ENCODE measurements around the gene SCNN1A.

Gene SCNN1A

DNA sequence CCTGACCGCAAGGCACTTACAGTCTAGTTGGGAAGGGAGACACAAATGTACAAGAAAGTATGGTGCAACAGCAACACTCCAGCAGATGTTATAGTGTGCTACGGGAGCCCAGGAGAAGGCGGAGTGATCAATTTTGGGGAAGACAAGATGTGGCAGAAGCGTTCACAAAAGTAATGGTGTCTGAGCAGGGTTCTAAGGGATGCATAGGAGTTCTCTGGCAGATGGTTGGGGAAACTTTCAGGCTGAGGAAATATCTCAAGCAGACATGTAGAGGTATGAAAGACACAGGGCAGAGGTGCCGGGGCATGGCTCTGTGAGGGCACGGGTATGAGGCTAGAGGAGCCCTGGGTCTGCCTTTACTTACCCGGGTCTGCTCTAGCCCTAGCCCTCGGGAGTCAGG, 28.4 kb downstream of the SCNN1A start:
- TF ChIP-seq FOXP2 (optimal IDR thresholded peaks at IDR 0.05; ENCODE audit: borderline replicate concordance, extremely low read depth, extremely low read length, insufficient read depth): no peak
- TF ChIP-seq, protein P1, sequence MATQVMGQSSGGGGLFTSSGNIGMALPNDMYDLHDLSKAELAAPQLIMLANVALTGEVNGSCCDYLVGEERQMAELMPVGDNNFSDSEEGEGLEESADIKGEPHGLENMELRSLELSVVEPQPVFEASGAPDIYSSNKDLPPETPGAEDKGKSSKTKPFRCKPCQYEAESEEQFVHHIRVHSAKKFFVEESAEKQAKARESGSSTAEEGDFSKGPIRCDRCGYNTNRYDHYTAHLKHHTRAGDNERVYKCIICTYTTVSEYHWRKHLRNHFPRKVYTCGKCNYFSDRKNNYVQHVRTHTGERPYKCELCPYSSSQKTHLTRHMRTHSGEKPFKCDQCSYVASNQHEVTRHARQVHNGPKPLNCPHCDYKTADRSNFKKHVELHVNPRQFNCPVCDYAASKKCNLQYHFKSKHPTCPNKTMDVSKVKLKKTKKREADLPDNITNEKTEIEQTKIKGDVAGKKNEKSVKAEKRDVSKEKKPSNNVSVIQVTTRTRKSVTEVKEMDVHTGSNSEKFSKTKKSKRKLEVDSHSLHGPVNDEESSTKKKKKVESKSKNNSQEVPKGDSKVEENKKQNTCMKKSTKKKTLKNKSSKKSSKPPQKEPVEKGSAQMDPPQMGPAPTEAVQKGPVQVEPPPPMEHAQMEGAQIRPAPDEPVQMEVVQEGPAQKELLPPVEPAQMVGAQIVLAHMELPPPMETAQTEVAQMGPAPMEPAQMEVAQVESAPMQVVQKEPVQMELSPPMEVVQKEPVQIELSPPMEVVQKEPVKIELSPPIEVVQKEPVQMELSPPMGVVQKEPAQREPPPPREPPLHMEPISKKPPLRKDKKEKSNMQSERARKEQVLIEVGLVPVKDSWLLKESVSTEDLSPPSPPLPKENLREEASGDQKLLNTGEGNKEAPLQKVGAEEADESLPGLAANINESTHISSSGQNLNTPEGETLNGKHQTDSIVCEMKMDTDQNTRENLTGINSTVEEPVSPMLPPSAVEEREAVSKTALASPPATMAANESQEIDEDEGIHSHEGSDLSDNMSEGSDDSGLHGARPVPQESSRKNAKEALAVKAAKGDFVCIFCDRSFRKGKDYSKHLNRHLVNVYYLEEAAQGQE (IDR thresholded peaks at IDR 0.05; ENCODE audit: insufficient read depth in 1 of 2, low read depth in 2 of 2, low read length in 2 of 2): no peak

DNA sequence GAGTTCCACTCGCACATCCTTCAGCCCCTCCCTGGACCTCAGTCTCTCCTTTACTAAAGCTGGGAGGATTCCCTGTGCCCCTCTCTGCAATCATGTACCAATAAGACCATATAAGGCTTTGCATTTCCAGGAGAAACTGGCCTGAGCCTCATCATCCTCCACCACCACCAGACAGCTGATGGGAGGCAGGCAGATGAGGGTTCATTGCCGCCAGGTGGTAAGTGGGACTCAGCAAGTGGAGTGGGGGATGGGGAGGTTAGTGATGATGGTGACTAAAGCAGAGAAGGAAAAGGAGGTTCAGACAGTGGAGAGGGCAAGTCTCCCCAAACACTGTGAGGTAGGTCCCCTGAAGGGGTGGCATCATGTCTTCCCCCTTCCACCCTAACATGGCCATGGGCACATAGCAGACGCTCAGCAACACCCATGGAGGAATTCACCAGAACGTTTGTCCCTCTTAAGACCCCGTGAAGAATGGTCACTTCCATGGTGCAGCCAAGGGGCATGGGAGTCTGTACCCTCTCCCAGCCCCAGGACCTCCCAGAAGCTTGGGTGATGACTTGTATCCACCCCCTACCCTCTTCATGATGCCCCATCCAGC, 29.0 kb downstream of the SCNN1A start:
- TF ChIP-seq SIN3A (IDR thresholded peaks at IDR 0.05; ENCODE audit: borderline replicate concordance, insufficient read depth, low read length) (no peak), FOXP2 (optimal IDR thresholded peaks at IDR 0.05; ENCODE audit: borderline replicate concordance, extremely low read depth, extremely low read length, insufficient read depth) (no peak), POLR2AphosphoS5 (IDR thresholded peaks at IDR 0.05; ENCODE audit: low read depth, low read length) (no peak), TAF1 (IDR thresholded peaks at IDR 0.05; ENCODE audit: borderline replicate concordance, insufficient read depth, low read length) (no peak)
- TF ChIP-seq, protein P1 (IDR thresholded peaks at IDR 0.05; ENCODE audit: insufficient read depth in 1 of 2, low read depth in 2 of 2, low read length in 2 of 2): no peak

DNA sequence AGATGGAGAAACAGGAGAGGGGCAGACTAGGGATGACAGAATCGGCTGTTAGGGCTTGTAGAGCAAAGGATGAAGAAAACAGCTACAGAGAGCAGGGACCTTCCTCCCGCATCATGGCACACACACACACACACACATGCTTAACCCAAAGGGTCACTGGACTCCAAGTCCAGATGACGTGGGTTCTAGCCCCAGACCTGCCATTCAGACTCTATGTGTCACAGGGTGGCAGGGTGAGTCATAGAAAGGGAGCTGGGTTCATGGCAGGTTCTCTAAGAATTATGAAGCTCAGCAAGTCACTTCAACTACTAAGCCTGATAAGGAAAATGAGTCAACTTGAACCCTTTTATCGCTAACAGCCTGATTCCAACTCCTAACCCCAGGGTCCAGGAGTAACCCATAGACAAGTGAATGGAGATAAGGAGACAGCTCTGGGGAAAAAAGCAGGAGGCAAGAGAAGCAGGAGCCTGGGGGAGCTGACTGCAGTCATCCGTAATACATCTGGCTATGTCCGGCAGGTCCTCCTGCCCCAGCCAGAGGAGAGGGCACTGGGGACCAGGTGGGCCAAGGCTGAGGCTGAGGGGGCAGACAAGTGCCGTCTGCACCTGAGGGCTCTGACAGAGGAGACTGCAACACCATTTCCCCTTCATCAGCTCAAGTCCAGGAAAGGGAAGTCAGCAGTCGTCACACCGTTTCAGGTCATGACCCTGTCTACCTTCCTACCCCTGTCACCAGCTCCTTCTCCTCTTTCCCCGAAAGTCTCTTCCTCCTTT, 29.9 kb downstream of the SCNN1A start:
- no peak for TF ChIP-seq SIN3A (IDR thresholded peaks at IDR 0.05; ENCODE audit: borderline replicate concordance, insufficient read depth, low read length)
- no peak for TF ChIP-seq FOXP2 (optimal IDR thresholded peaks at IDR 0.05; ENCODE audit: borderline replicate concordance, extremely low read depth, extremely low read length, insufficient read depth)
- no peak for TF ChIP-seq POLR2AphosphoS5 (IDR thresholded peaks at IDR 0.05; ENCODE audit: low read depth, low read length)
- TF ChIP-seq, protein P1 (IDR thresholded peaks at IDR 0.05; ENCODE audit: insufficient read depth in 1 of 2, low read depth in 2 of 2, low read length in 2 of 2): no peak
- TF ChIP-seq TAF1 (IDR thresholded peaks at IDR 0.05; ENCODE audit: borderline replicate concordance, insufficient read depth, low read length): no peak

DNA sequence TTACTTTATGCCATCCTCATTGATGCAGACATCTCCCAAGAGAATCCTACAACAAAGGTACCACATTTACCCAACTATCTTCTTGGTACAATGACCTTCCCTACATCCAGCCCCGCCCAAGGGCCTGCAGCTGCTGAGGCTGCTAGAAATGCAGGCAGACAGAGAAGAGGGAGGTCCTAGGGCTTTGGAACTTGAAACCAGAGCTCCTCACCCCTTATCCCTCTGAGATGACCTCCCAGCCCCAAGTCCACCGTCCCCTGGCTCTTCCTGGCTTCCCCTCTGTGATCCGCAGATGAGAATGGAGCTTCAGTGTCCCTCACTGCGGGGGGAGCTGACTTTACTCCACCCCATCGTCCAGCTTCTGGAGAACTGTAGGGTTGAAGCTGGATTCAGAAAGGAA, 31.8 kb downstream of the SCNN1A start:
- TF ChIP-seq POLR2AphosphoS5 (IDR thresholded peaks at IDR 0.05; ENCODE audit: low read depth, low read length) (no peak), FOXP2 (optimal IDR thresholded peaks at IDR 0.05; ENCODE audit: borderline replicate concordance, extremely low read depth, extremely low read length, insufficient read depth) (no peak), TAF1 (IDR thresholded peaks at IDR 0.05; ENCODE audit: borderline replicate concordance, insufficient read depth, low read length) (no peak), SIN3A (IDR thresholded peaks at IDR 0.05; ENCODE audit: borderline replicate concordance, insufficient read depth, low read length) (no peak)

DNA sequence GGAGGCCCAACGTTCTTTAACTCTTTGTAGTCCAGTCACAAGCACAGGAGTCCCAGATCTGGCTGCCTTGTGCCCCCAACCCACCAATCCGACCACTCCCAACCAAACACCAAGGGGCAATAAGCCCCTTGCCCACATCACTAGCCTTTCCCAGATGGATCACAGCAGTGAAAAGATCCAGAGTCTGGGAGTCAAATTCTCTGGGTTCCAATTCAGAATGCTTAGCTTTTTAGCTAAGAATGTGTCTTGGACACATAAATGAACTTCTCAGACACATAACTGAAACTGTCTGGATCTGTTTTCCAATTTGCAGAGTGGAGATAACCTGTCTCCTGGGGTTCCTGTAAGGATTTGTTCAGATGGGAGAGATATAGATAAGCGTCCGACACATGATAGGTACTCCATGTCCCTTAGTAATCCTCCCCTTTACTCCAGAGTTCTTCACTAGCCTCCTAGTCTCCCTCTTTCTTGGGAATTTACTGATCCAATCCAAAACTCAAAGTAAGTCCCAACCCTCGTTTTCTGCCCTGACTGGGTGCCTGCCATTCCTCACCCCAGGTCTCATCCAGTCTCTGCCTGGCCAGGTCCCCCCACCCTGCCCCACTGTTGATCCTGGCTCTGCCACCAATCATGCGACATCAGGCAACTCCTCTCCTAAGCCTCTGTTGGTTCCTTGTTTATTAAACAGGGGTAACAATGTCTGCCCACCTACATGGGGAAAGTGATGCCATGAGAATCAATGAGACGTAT, 33.0 kb downstream of the SCNN1A start:
- no peak for TF ChIP-seq FOXP2 (optimal IDR thresholded peaks at IDR 0.05; ENCODE audit: borderline replicate concordance, extremely low read depth, extremely low read length, insufficient read depth)
- TF ChIP-seq, protein P1 (IDR thresholded peaks at IDR 0.05; ENCODE audit: insufficient read depth in 1 of 2, low read depth in 2 of 2, low read length in 2 of 2): no peak
- TF ChIP-seq TAF1 (IDR thresholded peaks at IDR 0.05; ENCODE audit: borderline replicate concordance, insufficient read depth, low read length): no peak
- no peak for TF ChIP-seq POLR2AphosphoS5 (IDR thresholded peaks at IDR 0.05; ENCODE audit: low read depth, low read length)
- TF ChIP-seq SIN3A (IDR thresholded peaks at IDR 0.05; ENCODE audit: borderline replicate concordance, insufficient read depth, low read length): no peak

All from PFSK-1 (cell line).